Hematopoietic multipotent progenitor cell treated with erythropoietin and hydrocortisone succinate and interleukin-3 and kit ligand, for 8 days (in vitro differentiated cells): Measurements from ENCODE around the gene PCTP.

Experiments used
- DNase-seq: peaks from one replicate; pipeline ENCODE4 v3.0.0-alpha.2; 2015

PCTP gene

GRCh38 chr17:55750750-55751657 lies at the start of gene PCTP:
PCTP (plus strand) TSS chr17:55751051; CDS start chr17:55751104, 53 bp downstream.
- peak; percentile 93 for DNase-seq

- no peak for DNase-seq
These were observed 48.7 kb upstream of the PCTP start for GRCh38 chr17:55702150-55702549.

GRCh38 chr17:55704401-55704800 lies 46.5 kb upstream of the PCTP start:
- no peak for DNase-seq

GRCh38 chr17:55705847-55706246 lies 45.0 kb upstream of the PCTP start:
- no peak for DNase-seq

GRCh38 chr17:55706808-55707773 lies 43.8 kb upstream of the PCTP start:
- DNase-seq, result no peak

GRCh38 chr17:55708175-55708974 lies 42.5 kb upstream of the PCTP start:
- DNase-seq, result no peak

GRCh38 chr17:55709440-55709839 lies 41.4 kb upstream of the PCTP start:
- DNase-seq, result no peak

- no peak for DNase-seq
These were observed 40.9 kb upstream of the PCTP start for GRCh38 chr17:55709984-55710383.

- no peak for DNase-seq
These were observed 40.4 kb upstream of the PCTP start for GRCh38 chr17:55710410-55710809.

GRCh38 chr17:55710829-55711496 lies 39.9 kb upstream of the PCTP start:
- no peak for DNase-seq

- DNase-seq, result no peak
These were observed 33.4 kb upstream of the PCTP start for GRCh38 chr17:55717432-55717831.

GRCh38 chr17:55717898-55718735 lies 32.7 kb upstream of the PCTP start:
- DNase-seq, result peak; percentile 74

GRCh38 chr17:55720919-55721836 lies 29.7 kb upstream of the PCTP start:
- no peak for DNase-seq

- no peak for DNase-seq
These were observed 28.7 kb upstream of the PCTP start for GRCh38 chr17:55722016-55722736.

- no peak for DNase-seq
These were observed 27.9 kb upstream of the PCTP start, which contains the start of gene TMEM100 for GRCh38 chr17:55722742-55723487. TMEM100 (minus strand) TSS chr17:55722864; CDS start chr17:55721070, 1,794 bp downstream.

GRCh38 chr17:55723488-55723848 lies 27.4 kb upstream of the PCTP start:
- no peak for DNase-seq

GRCh38 chr17:55726440-55726839 lies 24.4 kb upstream of the PCTP start:
- DNase-seq, result no peak

- DNase-seq, result no peak
These were observed 23.6 kb upstream of the PCTP start for GRCh38 chr17:55727275-55727674.
